IMR-90 (cell line): ENCODE measurements around the gene TNFSF12. TPM values are rescaled to one million over a fixed set of nuclear protein-coding genes. Genes with fewer than 3 reads are reported as not detected.

Experiments used
- ATAC-seq: fragments of 200-7000 bp; cut with Tn5 transposase; 2 replicates; pipeline ENCODE4 v1.9.1; 2020; ENCODE audit warnings: low read depth, mild to moderate bottlenecking, moderate library complexity
- BruUV-seq: library from RNA; stranded (reverse); fragments of 400-500 nt; replicated peaks from 2 replicates; lab custom pipeline; 2021; lab: Mats Ljungman, UMichigan
- CTCF ChIA-PET: fragments of 300-600 bp; formaldehyde crosslinking; extraction: SDS; loops from one replicate; lab custom pipeline; 2021; ENCODE audit warnings: antibody characterized with exemption; lab: Yijun Ruan, JAX
- POLR2A ChIA-PET: fragments of 300-600 bp; sonication (Branson Sonifier 250); formaldehyde crosslinking; loops from one replicate; lab custom pipeline; 2022; ENCODE audit warnings: antibody characterized with exemption; ENCODE audit not compliant: unreplicated experiment; lab: Charles Lee
- DNase-seq: peaks from one replicate; pipeline ENCODE4 v3.0.0; 2013
- H2AFZ ChIP-seq: replicated peaks from 2 replicates; pipeline ENCODE3; 2013; ENCODE audit warnings: low read length, mild to moderate bottlenecking; ENCODE audit not compliant: poor library complexity
- H2AK5ac ChIP-seq: 2 replicates; pipeline ENCODE4 v1.6.1; 2013; ENCODE audit warnings: low read depth, low read length, inconsistent platforms
- H2AK9ac ChIP-seq: replicated peaks from 2 replicates; pipeline ENCODE3; 2013; ENCODE audit warnings: mild to moderate bottlenecking, low read depth, low read length, moderate library complexity; ENCODE audit not compliant: poor library complexity
- H2BK120ac ChIP-seq: 2 replicates; pipeline ENCODE4 v1.6.1; 2013; ENCODE audit warnings: low read depth, low read length, inconsistent platforms
- H2BK15ac ChIP-seq: 3 replicates; pipeline ENCODE4 v1.6.1; 2013; ENCODE audit warnings: low read depth, low read length, inconsistent platforms
- H2BK20ac ChIP-seq: 2 replicates; pipeline ENCODE4 v1.6.1; 2013; ENCODE audit warnings: low read depth, mild to moderate bottlenecking, inconsistent platforms, low read length, moderate library complexity
- H2BK5ac ChIP-seq: 2 replicates; pipeline ENCODE4 v1.6.1; 2013; ENCODE audit warnings: mild to moderate bottlenecking, low read depth, low read length, inconsistent platforms; ENCODE audit not compliant: poor library complexity, severe bottlenecking
- H3K14ac ChIP-seq: replicated peaks from 2 replicates; pipeline ENCODE4 v1.6.1; 2013; ENCODE audit warnings: low read depth, low read length, inconsistent platforms
- H3K18ac ChIP-seq: 2 replicates; pipeline ENCODE4 v1.6.1; 2013; ENCODE audit warnings: low read depth, low read length, control low read depth
- H3K23ac ChIP-seq: 2 replicates; pipeline ENCODE4 v1.6.1; 2013; ENCODE audit warnings: low read depth, low read length, inconsistent platforms
- H3K27ac ChIP-seq: 2 replicates; pipeline ENCODE4 v1.5.1; 2013; ENCODE audit warnings: mild to moderate bottlenecking, control low read depth, low read length; ENCODE audit not compliant: insufficient read depth
- H3K27me3 ChIP-seq: 2 replicates; pipeline ENCODE4 v1.6.1; 2013; ENCODE audit warnings: low read length; ENCODE audit not compliant: control insufficient read depth, insufficient read depth
- H3K36me3 ChIP-seq: 2 replicates; pipeline ENCODE4 v1.6.1; 2013; ENCODE audit warnings: low read length, mixed read lengths; ENCODE audit not compliant: control insufficient read depth, insufficient read depth
- H3K4ac ChIP-seq: 2 replicates; pipeline ENCODE4 v1.6.1; 2013; ENCODE audit warnings: low read depth, low read length, inconsistent platforms
- H3K4me1 ChIP-seq: 2 replicates; pipeline ENCODE4 v1.6.1; 2013; ENCODE audit warnings: low read length, mixed read lengths; ENCODE audit not compliant: control insufficient read depth, insufficient read depth
- H3K4me2 ChIP-seq: 2 replicates; pipeline ENCODE4 v1.6.1; 2013; ENCODE audit warnings: low read depth, mild to moderate bottlenecking, control low read depth, low read length, moderate library complexity
- H3K4me3 ChIP-seq: 2 replicates; pipeline ENCODE4 v1.5.1; 2013; ENCODE audit warnings: low read depth, mild to moderate bottlenecking, control low read depth, low read length, moderate library complexity; ENCODE audit not compliant: insufficient read depth
- H3K56ac ChIP-seq: 2 replicates; pipeline ENCODE4 v1.6.1; 2013; ENCODE audit warnings: low read length, inconsistent platforms; ENCODE audit not compliant: insufficient read depth; ENCODE audit errors: extremely low read depth
- H3K79me1 ChIP-seq, 2 experiments: 2 replicates each; pipeline ENCODE4 v1.6.1; 2013; ENCODE audit warnings: low read length in 2 of 2, inconsistent platforms in 1 of 2, low read depth in 1 of 2
- H3K9ac ChIP-seq: 2 replicates; pipeline ENCODE4 v1.6.1; 2013; ENCODE audit warnings: low read depth, low read length, control low read depth
- H3K9me1 ChIP-seq: 2 replicates; pipeline ENCODE4 v1.6.1; 2013; ENCODE audit warnings: low read length, inconsistent platforms; ENCODE audit not compliant: insufficient read depth
- H3K9me3 ChIP-seq: 2 replicates; pipeline ENCODE4 v1.6.1; 2013; ENCODE audit warnings: low read length; ENCODE audit not compliant: control insufficient read depth, insufficient read depth
- H4K20me1 ChIP-seq: 2 replicates; pipeline ENCODE4 v1.6.1; 2013; ENCODE audit warnings: low read length, inconsistent platforms; ENCODE audit not compliant: insufficient read depth
- H4K5ac ChIP-seq: 2 replicates; pipeline ENCODE4 v1.6.1; 2013; ENCODE audit warnings: mild to moderate bottlenecking, low read depth, low read length, control low read depth
- H4K8ac ChIP-seq, 2 experiments: 2 replicates each; pipeline ENCODE4 v1.6.1; 2013; ENCODE audit warnings: low read depth in 2 of 2, low read length in 2 of 2, control low read depth in 1 of 2, inconsistent platforms in 1 of 2
- H4K91ac ChIP-seq: 2 replicates; pipeline ENCODE4 v1.6.1; 2013; ENCODE audit warnings: low read depth, low read length, inconsistent platforms; ENCODE audit not compliant: insufficient read depth
- BHLHE40 ChIP-seq: fragments of 150-350 bp; IDR thresholded peaks from 2 replicates; pipeline ENCODE4 v1.6.1; 2016; ENCODE audit warnings: mild to moderate bottlenecking, low read depth, low read length
- MXI1 ChIP-seq: IDR thresholded peaks from 2 replicates; pipeline ENCODE4 v1.6.1; 2012; ENCODE audit warnings: low read depth, mild to moderate bottlenecking, low read length, moderate library complexity, borderline replicate concordance
- RAD21 ChIP-seq: IDR thresholded peaks from 2 replicates; pipeline ENCODE4 v1.6.1; 2012; ENCODE audit warnings: low read length, improper control_type of control experiment
- USF2 ChIP-seq: fragments of 150-350 bp; IDR thresholded peaks from 2 replicates; pipeline ENCODE4 v1.6.1; 2017; ENCODE audit warnings: mild to moderate bottlenecking, antibody characterized with exemption, low read length, low read depth
- WGBS, 2 experiments: methylation state at CpG; one replicate each; pipeline versions ENCODE4 v1.1.5 to v1.1.7; 2013; ENCODE audit warnings: missing lambda C conversion rate in 2 of 2; ENCODE audit not compliant: insufficient read length in 1 of 2; ENCODE audit errors: extremely low coverage in 2 of 2; 5-methylcytosine and 5-hydroxymethylcytosine counted together
- dilution Hi-C: fragments of 300-500 bp; cut with HindIII; formaldehyde crosslinking; loops from one replicate; pipeline ENCODE4 v1.14.3; 2018; ENCODE audit warnings: low sequenced_read_pairs; ENCODE audit not compliant: unreplicated experiment
- in situ Hi-C: fragments of 300-500 bp; cut with MboI; formaldehyde crosslinking; loops from 3 replicates; pipeline ENCODE4 v1.14.3; 2019; ENCODE audit warnings: low sequenced_read_pairs, inconsistent platforms, mixed read lengths
- intact Hi-C: fragments of 100-400 bp; cut with micrococcal nuclease; formaldehyde crosslinking; loops from 2 replicates; pipeline ENCODE4 v1.10.0; 2022
- polyA plus RNA-seq, 3 experiments: library from polyadenylated mRNA; depleted of rRNA; stranded (reverse); fragments of >200 nt; gene quantifications; 2 replicates each; pipeline ENCODE4 v1.2.3, GENCODE V29; 2012; ENCODE audit warnings: low replicate concordance in 1 of 3
- total RNA-seq: library from RNA; depleted of rRNA; stranded (reverse); fragments of >200 nt; gene quantifications from 2 replicates; pipeline ENCODE4 v1.2.3, GENCODE V29; 2012

TNFSF12 gene
- total and polyA plus RNA-seq, 2 of the 4 experiments (the other 2 are of a cell fraction), result 2.7 to 22.0 TPM

- peak overlapping the region; percentile 99 for H2AK9ac ChIP-seq
- dilution Hi-C loops, result no loop called here
- H2BK120ac ChIP-seq, result peak overlapping the region; percentile 80
- H3K27me3 ChIP-seq, result no peaks in the 10 kb centered on the region
- H3K4me3 ChIP-seq, result peak overlapping the region; percentile 57
- peaks cover 57% of the 10 kb centered on the region for H3K36me3 ChIP-seq
- 0 out of 3 replicates have a peak overlapping the region, but pooled peaks have one; percentile 16 for H2BK15ac ChIP-seq
- H3K9ac ChIP-seq, result peak overlapping the region; percentile 93
- intact Hi-C loops, result loop anchor here (5.0 kb wide), 1 partner anchor 270 kb away; no protein-coding TSS in a partner anchor
- peak overlapping the region; percentile 95 for H2BK5ac ChIP-seq
- peak overlapping the region; percentile 96 for H2AK5ac ChIP-seq
- in situ Hi-C loops, result no loop called here
- ChIA-PET CTCF (interaction anchor here (1.2 kb wide), 1 partner anchor 11 kb away, joined by 4 read pairs; no protein-coding TSS in a partner anchor), POLR2A (no interaction called here)
- H3K23ac ChIP-seq, result peak overlapping the region; percentile 96
- H3K9me1 ChIP-seq, result peaks cover 9% of the 10 kb centered on the region; the same call in 1 of the 2 replicates
- H4K91ac ChIP-seq, result peak overlapping the region; percentile 89
- TF ChIP-seq USF2, result peak; percentile 99
- peak; percentile 98 for TF ChIP-seq MXI1
- TF ChIP-seq BHLHE40, result peak; percentile 99
- no peak for TF ChIP-seq RAD21
- 0 out of 2 replicates have a peak overlapping the region, but pooled peaks have one; percentile 16 for H2BK20ac ChIP-seq
- H4K8ac ChIP-seq, result peak overlapping the region; percentile 76 to 96
- H3K9me3 ChIP-seq, result no peaks in the 10 kb centered on the region
- peak overlapping the region; percentile 85 for H3K27ac ChIP-seq
- peak overlapping the region; percentile 74 for H3K18ac ChIP-seq
- 5% methylated on average over 4 of the region's 11 CpGs; no CpG with 5 or more reads in 1 of the 2 experiments for WGBS, 2 experiments
- no peak for DNase-seq
- H4K20me1 ChIP-seq, result peaks cover 46% of the 10 kb centered on the region
- H3K56ac ChIP-seq, result peak overlapping the region; percentile 83
- BruUV-seq, result no TSS peak
- ATAC-seq, result no peak
- peak overlapping the region; percentile 90 for H2AFZ ChIP-seq
- H3K79me1 ChIP-seq, result peaks cover 10 to 57% of the 10 kb centered on the region in 2 experiments; a peak in 3 of 4 replicates
- H3K4me2 ChIP-seq, result peak overlapping the region; percentile 94
- H3K14ac ChIP-seq, result peak overlapping the region; percentile 100
- peak overlapping the region; percentile 91 for H4K5ac ChIP-seq
- H3K4ac ChIP-seq, result peak overlapping the region; percentile 100
- H3K4me1 ChIP-seq, result peaks cover 8% of the 10 kb centered on the region
These were observed 23.4 kb downstream of the TNFSF12 start for GRCh38 chr17:7572338-7572587.
